NCI-H2227 (cell line): ENCODE data around the gene MAL.
"Not testable (repeated sequence)": the region's sequence is repeated elsewhere in the genome, so short reads cannot be mapped to it uniquely, and the experiment has no call there.

Source experiments
- DNase-seq: peaks from one replicate; lab custom pipeline; 2025; ENCODE audit not compliant: unreplicated experiment; lab: John Stamatoyannopoulos, UW

Gene MAL

DNA sequence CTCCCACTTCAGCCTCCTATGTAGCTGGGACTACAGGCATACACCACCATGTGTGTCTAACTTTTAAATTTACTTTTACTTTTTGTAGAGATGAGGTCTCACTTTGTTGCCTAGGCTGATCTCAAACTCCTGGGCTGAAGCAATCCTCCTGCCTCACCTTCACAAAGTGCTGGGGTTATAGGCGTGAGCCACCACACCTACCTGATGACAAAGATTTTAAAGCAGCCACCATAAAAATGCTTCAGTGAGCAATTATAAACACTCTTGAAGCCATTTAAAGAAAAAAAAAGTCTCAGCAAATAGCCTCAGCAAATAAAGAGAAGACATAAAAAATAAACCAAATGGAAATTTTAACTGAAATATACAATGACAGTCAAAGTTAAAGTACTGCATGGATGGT, 60.5 kb downstream of the MAL start:
- DNase-seq: no peak

DNA sequence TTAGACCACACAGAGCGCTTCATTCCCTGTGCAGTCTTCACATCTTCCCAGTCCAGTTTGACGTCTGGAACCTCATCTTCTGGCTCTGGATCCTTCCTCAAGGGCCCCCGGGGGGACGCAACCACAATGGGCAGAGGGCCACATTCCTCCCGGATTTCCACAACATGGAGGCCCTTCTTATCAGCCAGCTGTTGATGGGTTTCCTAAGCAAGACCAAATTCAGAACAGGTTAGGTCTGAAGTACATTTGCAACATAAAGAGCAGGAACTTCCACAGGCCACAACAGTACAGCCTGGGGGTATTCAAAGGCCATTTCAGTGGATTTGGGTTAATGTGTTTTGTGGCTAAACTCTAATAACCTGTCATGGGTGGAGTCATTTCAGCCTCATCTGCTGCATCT, 61.9 kb downstream of the MAL start:
- no peak for DNase-seq

DNA sequence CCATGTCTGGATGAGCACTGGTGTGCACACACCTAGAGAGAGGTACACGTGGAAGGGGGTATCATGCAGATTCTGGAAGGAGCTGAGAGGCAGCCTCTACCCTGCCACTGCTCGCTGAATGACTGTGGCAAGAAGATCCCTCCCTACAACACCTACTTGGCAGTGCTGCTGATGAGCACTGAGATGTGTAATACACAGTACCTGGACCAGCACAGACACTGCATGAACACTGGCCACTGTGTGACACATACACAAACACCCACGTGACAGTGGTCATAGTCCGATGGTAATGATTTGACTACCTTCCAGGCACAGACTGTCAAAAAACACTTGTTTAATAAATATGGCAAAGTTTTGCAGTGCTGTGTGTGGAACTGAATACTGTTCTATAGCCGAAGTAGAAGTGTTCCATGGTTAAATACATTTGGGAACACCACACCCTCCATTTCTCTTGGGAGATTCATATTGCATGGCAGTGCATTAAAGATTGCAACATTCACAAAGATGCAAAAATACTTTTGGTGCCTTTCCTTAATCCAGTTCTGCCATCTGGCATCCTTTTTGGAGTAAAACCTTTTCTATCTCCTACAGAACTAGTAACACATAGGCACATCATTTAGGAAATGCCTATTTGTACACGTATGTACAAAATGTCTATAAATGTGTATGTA, 66.5 kb downstream of the MAL start:
- no peak for DNase-seq

DNA sequence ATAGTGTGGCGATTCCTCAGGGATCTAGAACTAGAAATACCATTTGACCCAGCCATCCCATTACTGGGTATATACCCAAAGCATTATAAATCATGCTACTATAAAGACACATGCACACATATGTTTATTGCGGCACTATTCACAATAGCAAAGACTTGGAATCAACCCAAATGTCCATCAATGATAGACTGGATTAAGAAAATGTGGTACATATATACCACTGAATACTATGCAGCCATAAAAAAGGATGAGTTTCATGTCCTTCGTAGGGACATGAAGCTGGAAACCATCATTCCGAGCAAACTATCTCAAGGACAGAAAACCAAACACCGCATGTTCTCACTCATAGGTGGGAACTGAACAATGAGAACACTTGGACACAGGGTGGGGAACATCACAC, 72.8 kb downstream of the MAL start:
- not testable (repeated sequence) for DNase-seq

DNA sequence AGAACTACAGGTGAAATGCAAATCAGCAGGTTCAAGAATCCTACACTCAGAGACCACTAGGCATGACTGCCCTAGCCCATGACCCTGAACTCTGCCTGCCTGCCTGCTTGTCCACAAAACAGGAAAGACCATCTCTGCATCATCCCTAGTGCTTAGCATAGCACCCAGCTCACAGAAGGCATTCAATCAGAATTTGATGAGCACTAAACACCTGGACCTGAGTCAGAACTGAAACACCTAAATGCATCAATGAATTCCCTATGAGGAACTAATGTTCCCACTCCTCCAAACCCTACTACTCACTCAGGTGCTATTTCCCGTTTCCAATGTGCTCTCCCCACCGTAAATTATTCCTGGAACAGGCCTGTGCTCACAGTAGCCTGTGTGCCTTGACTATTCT, 74.4 kb downstream of the MAL start:
- no peak for DNase-seq
